SK-N-SH (cell line): Measurements from ENCODE around the gene TLNRD1. TPM values are rescaled to one million over a fixed set of nuclear protein-coding genes. Genes with fewer than 3 reads are reported as not detected.

Experiments
- CTCF ChIA-PET: fragments of 300-600, 350-600 bp; formaldehyde crosslinking; extraction: SDS; loops from one replicate; lab custom pipeline; 2021; lab: Yijun Ruan, JAX
- POLR2A ChIA-PET: fragments of 350-600 bp; sonication (Branson Sonifier 250); formaldehyde crosslinking; extraction: SDS; loops from one replicate; lab custom pipeline; 2020; ENCODE audit warnings: antibody characterized with exemption, inconsistent platforms; lab: Yijun Ruan, JAX
- DNase-seq: peaks from one replicate; pipeline ENCODE4 v3.0.0; 2012
- H2AFZ ChIP-seq: fragments of 200-600 bp; sonication (generic); 2 replicates; pipeline ENCODE4 v1.8.1; 2016; ENCODE audit warnings: antibody characterized with exemption, mild to moderate bottlenecking, low read depth
- H3F3A ChIP-seq: fragments of 200-600 bp; sonication (generic); replicated peaks from 2 replicates; pipeline ENCODE3; 2016; ENCODE audit warnings: antibody characterized with exemption, mild to moderate bottlenecking; ENCODE audit not compliant: insufficient read depth
- H3K27ac ChIP-seq, 2 experiments: fragments of 200-500 bp in 1 of 2; fragments of 200-600 bp in 1 of 2; sonication (Bioruptor generic) in 1 of 2; sonication (generic), shearing (Covaris generic) in 1 of 2; 2 replicates each; pipeline versions ENCODE4 v1.5.1 to v1.6.1; 2014 to 2016; ENCODE audit warnings: low read depth in 2 of 2, inconsistent platforms in 1 of 2, low read length in 1 of 2, mild to moderate bottlenecking in 1 of 2, mixed read lengths in 1 of 2
- H3K27me3 ChIP-seq: fragments of 200-600 bp; sonication (generic), shearing (Covaris generic); 2 replicates; pipeline ENCODE4 v1.6.1; 2016; ENCODE audit warnings: mixed run types; ENCODE audit not compliant: insufficient read depth
- H3K36me3 ChIP-seq, 2 experiments: fragments of 200-500 bp in 1 of 2; fragments of 200-600 bp in 1 of 2; sonication (Bioruptor generic) in 1 of 2; sonication (generic) in 1 of 2; replicated peaks in 1 of 2; 2 replicates each; pipeline versions ENCODE3 to v1.5.1; 2014 to 2016; ENCODE audit warnings: low read length in 1 of 2, mild to moderate bottlenecking in 1 of 2; ENCODE audit not compliant: insufficient read depth in 2 of 2, control insufficient read depth in 1 of 2
- H3K4me1 ChIP-seq, 2 experiments: fragments of 200-500 bp in 1 of 2; fragments of 200-600 bp in 1 of 2; sonication (Bioruptor generic) in 1 of 2; sonication (generic), shearing (Covaris generic) in 1 of 2; 2 replicates each; pipeline versions ENCODE4 v1.5.1 to v1.6.1; 2014 to 2016; ENCODE audit warnings: low read depth in 1 of 2, low read length in 1 of 2, mixed run types in 1 of 2; ENCODE audit not compliant: insufficient read depth in 2 of 2, control insufficient read depth in 1 of 2
- H3K4me2 ChIP-seq: fragments of 200-600 bp; sonication (generic), shearing (Covaris generic); 2 replicates; pipeline ENCODE4 v1.6.1; 2017; ENCODE audit warnings: mixed run types
- H3K4me3 ChIP-seq, 2 experiments: fragments of 200-500 bp in 1 of 2; fragments of 200-600 bp in 1 of 2; sonication (Bioruptor generic) in 1 of 2; sonication (generic), shearing (Covaris generic) in 1 of 2; 2 replicates each; pipeline versions ENCODE4 v1.5.1 to v1.8.1; 2014 to 2016; ENCODE audit warnings: low read depth in 2 of 2, inconsistent platforms in 1 of 2, low read length in 1 of 2, mild to moderate bottlenecking in 1 of 2, mixed read lengths in 1 of 2, moderate library complexity in 1 of 2
- H3K79me2 ChIP-seq: fragments of 200-600 bp; sonication (generic); 2 replicates; pipeline ENCODE4 v1.8.1; 2017; ENCODE audit warnings: mild to moderate bottlenecking; ENCODE audit not compliant: insufficient read depth
- H3K9ac ChIP-seq: fragments of 200-600 bp; sonication (generic); 2 replicates; pipeline ENCODE4 v1.6.1; 2017; ENCODE audit warnings: mixed run types
- H3K9me2 ChIP-seq: fragments of 200-600 bp; sonication (generic); 2 replicates; pipeline ENCODE4 v1.6.1; 2017; ENCODE audit warnings: mixed run types
- H3K9me3 ChIP-seq: fragments of 200-600 bp; sonication (generic); 2 replicates; pipeline ENCODE4 v1.6.1; 2017; ENCODE audit warnings: mixed run types, mild to moderate bottlenecking, moderate library complexity
- H4K20me1 ChIP-seq: fragments of 200-600 bp; sonication (generic); 2 replicates; pipeline ENCODE4 v1.6.1; 2017; ENCODE audit warnings: mild to moderate bottlenecking, mixed run types; ENCODE audit not compliant: insufficient read depth
- CHD2 ChIP-seq: fragments of 150-350 bp; IDR thresholded peaks from 2 replicates; pipeline ENCODE4 v1.6.1; 2018; ENCODE audit warnings: low read length; ENCODE audit not compliant: partially characterized antibody
- CTCF ChIP-seq: fragments of 200-600 bp; sonication (generic); IDR thresholded peaks from 2 replicates; pipeline ENCODE4 v1.6.1; 2017; ENCODE audit warnings: antibody characterized with exemption, mild to moderate bottlenecking, moderate library complexity
- FOSL2 ChIP-seq: IDR thresholded peaks from 2 replicates; pipeline ENCODE4 v1.4.0; 2012; ENCODE audit warnings: low read depth, mild to moderate bottlenecking, moderate library complexity, borderline replicate concordance
- NFIC ChIP-seq: IDR thresholded peaks from 2 replicates; pipeline ENCODE4 v1.4.0; 2012; ENCODE audit warnings: borderline replicate concordance
- RFX5 ChIP-seq: IDR thresholded peaks from 2 replicates; pipeline ENCODE4 v1.6.1; 2012; ENCODE audit warnings: mild to moderate bottlenecking, improper control_type of control experiment, low read length
- SIN3A ChIP-seq: IDR thresholded peaks from 2 replicates; pipeline ENCODE4 v1.6.1; 2012; ENCODE audit warnings: low read depth, mild to moderate bottlenecking, low read length, moderate library complexity, borderline replicate concordance
- SMC3 ChIP-seq: IDR thresholded peaks from 2 replicates; pipeline ENCODE4 v1.6.1; 2012; ENCODE audit warnings: low read depth, low read length, improper control_type of control experiment
- TCF12 ChIP-seq: IDR thresholded peaks from 2 replicates; pipeline ENCODE4 v1.4.0; 2012
- TEAD4 ChIP-seq: IDR thresholded peaks from 2 replicates; pipeline ENCODE4 v1.4.0; 2012; ENCODE audit warnings: mild to moderate bottlenecking, borderline replicate concordance; ENCODE audit not compliant: insufficient read depth
- WGBS: methylation state at CpG from one replicate; pipeline ENCODE4 v1.1.6; 2017; ENCODE audit warnings: low lambda C conversion rate; 5-methylcytosine and 5-hydroxymethylcytosine counted together
- polyA plus RNA-seq, 3 experiments: library from polyadenylated mRNA; depleted of rRNA; stranded (reverse); fragments of >200 nt; gene quantifications; 2 replicates each; pipeline ENCODE4 v1.2.3, GENCODE V29; 2012
- TF ChIP-seq, protein P1 (sequence below): IDR thresholded peaks from 2 replicates; pipeline ENCODE4 v1.6.1; 2012; ENCODE audit warnings: mild to moderate bottlenecking, low read depth, low read length, moderate library complexity
- TF ChIP-seq, protein P2 (sequence below): IDR thresholded peaks from 2 replicates; pipeline ENCODE4 v1.4.0; 2012; ENCODE audit warnings: low read depth

Gene TLNRD1
- polyA plus RNA-seq, 1 of the 3 experiments (the other 2 are of a cell fraction) = 5.0 TPM

DNA sequence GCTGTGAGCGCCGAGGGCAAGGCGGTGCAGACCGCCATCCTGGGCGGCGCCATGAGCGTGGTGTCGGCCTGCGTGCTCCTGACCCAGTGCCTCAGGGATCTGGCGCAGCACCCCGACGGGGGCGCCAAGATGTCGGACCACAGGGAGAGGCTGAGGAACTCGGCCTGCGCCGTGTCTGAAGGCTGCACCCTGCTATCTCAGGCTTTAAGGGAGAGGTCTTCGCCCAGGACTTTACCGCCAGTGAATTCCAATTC lies 2.3 kb downstream of the TLNRD1 start:
- no peaks in the 10 kb centered on the region for H3K27me3 ChIP-seq
- ChIA-PET POLR2A (no interaction called here), CTCF (interaction anchor here (2.4 kb wide), 1 partner anchor 263 kb away, joined by 9 read pairs; no protein-coding TSS in a partner anchor)
- H3K9me3 ChIP-seq = no peaks in the 10 kb centered on the region
- no CpG with 5 or more reads among the region's 19 CpGs for WGBS
- peaks cover 11 to 16% of the 10 kb centered on the region in 2 experiments; a peak in 3 of 4 replicates for H3K4me1 ChIP-seq
- no peak overlapping the region for H3K4me3 ChIP-seq
- no peak overlapping the region for H3K27ac ChIP-seq
- TF ChIP-seq TCF12 = no peak
- no peak for TF ChIP-seq TEAD4
- no peak for TF ChIP-seq NFIC
- TF ChIP-seq SIN3A = no peak
- peaks cover 48% of the 10 kb centered on the region for H4K20me1 ChIP-seq
- DNase-seq = no peak
- peaks cover 8% of the 10 kb centered on the region for H3F3A ChIP-seq
- H3K4me2 ChIP-seq = peak overlapping the region; percentile 91
- H3K79me2 ChIP-seq = peaks cover 71% of the 10 kb centered on the region
- no peak overlapping the region for H2AFZ ChIP-seq
- peaks cover 22 to 36% of the 10 kb centered on the region in 2 experiments for H3K36me3 ChIP-seq
- H3K9me2 ChIP-seq = no peaks in the 10 kb centered on the region
- H3K9ac ChIP-seq = no peak overlapping the region

DNA sequence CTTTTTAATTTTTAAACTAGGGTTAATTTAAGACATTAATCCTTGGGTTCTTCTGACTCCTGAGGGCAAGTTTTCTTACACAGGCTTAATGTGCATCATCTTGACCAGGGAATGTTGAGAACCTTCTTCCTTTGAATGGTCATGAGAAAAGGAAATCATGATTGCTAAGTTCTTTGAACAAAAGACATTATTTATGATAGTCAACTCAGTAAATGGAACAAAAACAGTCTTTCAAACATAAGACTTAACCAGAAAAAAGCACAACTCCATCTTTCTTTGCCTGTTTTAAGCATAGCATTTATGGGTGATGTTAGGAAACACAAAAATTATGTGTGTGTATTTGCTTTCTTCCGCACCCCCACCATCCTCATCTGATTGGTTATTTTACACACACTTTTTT lies 5.4 kb downstream of the TLNRD1 start:
- H3K4me3 ChIP-seq = no peak overlapping the region
- no peak overlapping the region for H3K4me2 ChIP-seq
- no peak for TF ChIP-seq SMC3
- no peak for TF ChIP-seq RFX5
- TF ChIP-seq CTCF = no peak
- TF ChIP-seq, protein P1, sequence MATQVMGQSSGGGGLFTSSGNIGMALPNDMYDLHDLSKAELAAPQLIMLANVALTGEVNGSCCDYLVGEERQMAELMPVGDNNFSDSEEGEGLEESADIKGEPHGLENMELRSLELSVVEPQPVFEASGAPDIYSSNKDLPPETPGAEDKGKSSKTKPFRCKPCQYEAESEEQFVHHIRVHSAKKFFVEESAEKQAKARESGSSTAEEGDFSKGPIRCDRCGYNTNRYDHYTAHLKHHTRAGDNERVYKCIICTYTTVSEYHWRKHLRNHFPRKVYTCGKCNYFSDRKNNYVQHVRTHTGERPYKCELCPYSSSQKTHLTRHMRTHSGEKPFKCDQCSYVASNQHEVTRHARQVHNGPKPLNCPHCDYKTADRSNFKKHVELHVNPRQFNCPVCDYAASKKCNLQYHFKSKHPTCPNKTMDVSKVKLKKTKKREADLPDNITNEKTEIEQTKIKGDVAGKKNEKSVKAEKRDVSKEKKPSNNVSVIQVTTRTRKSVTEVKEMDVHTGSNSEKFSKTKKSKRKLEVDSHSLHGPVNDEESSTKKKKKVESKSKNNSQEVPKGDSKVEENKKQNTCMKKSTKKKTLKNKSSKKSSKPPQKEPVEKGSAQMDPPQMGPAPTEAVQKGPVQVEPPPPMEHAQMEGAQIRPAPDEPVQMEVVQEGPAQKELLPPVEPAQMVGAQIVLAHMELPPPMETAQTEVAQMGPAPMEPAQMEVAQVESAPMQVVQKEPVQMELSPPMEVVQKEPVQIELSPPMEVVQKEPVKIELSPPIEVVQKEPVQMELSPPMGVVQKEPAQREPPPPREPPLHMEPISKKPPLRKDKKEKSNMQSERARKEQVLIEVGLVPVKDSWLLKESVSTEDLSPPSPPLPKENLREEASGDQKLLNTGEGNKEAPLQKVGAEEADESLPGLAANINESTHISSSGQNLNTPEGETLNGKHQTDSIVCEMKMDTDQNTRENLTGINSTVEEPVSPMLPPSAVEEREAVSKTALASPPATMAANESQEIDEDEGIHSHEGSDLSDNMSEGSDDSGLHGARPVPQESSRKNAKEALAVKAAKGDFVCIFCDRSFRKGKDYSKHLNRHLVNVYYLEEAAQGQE = no peak
- TF ChIP-seq TEAD4 = no peak
- no peak for TF ChIP-seq FOSL2
- TF ChIP-seq CHD2 = no peak
- TF ChIP-seq, protein P2, sequence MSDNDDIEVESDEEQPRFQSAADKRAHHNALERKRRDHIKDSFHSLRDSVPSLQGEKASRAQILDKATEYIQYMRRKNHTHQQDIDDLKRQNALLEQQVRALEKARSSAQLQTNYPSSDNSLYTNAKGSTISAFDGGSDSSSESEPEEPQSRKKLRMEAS = no peak
- H3K27me3 ChIP-seq = no peaks in the 10 kb centered on the region
- peaks cover 25 to 39% of the 10 kb centered on the region in 2 experiments for H3K36me3 ChIP-seq
- WGBS = 95% methylated on average over 1 of the region's 1 CpG
- no peak overlapping the region for H2AFZ ChIP-seq
- no peaks in the 10 kb centered on the region for H3K9me3 ChIP-seq
- H3K79me2 ChIP-seq = peaks cover 90% of the 10 kb centered on the region
- H4K20me1 ChIP-seq = peaks cover 57% of the 10 kb centered on the region
- H3F3A ChIP-seq = peaks cover 5% of the 10 kb centered on the region
- no peak overlapping the region for H3K27ac ChIP-seq
- ChIA-PET CTCF (no interaction called here), POLR2A (no interaction called here)
- no peaks in the 10 kb centered on the region for H3K9me2 ChIP-seq
- H3K4me1 ChIP-seq = peaks cover 11% of the 10 kb centered on the region in 2 experiments; a peak in 3 of 4 replicates
- DNase-seq = no peak
- H3K9ac ChIP-seq = no peak overlapping the region
